Tibial nerve (tissue), 3 donors: ENCODE measurements around the gene CEP350.

Experiments used
- POLR2A ChIP-seq, 2 donors: fragments of 450-650 bp; IDR thresholded peaks; one replicate each; pipeline ENCODE4 v1.6.1; 2017; ENCODE audit warnings: antibody characterized with exemption in 2 of 2, mild to moderate bottlenecking in 2 of 2, moderate library complexity in 2 of 2
- TF ChIP-seq, protein P1 (sequence below), 5 experiments: fragments of 200-600 bp in 3 of 5; fragments of 450-650 bp in 2 of 5; sonication (generic) in 3 of 5; IDR thresholded peaks; one replicate each; pipeline ENCODE4 v1.5.1; 2016 to 2019; ENCODE audit warnings: antibody characterized with exemption in 5 of 5, mild to moderate bottlenecking in 3 of 5, moderate library complexity in 2 of 5

DNA sequence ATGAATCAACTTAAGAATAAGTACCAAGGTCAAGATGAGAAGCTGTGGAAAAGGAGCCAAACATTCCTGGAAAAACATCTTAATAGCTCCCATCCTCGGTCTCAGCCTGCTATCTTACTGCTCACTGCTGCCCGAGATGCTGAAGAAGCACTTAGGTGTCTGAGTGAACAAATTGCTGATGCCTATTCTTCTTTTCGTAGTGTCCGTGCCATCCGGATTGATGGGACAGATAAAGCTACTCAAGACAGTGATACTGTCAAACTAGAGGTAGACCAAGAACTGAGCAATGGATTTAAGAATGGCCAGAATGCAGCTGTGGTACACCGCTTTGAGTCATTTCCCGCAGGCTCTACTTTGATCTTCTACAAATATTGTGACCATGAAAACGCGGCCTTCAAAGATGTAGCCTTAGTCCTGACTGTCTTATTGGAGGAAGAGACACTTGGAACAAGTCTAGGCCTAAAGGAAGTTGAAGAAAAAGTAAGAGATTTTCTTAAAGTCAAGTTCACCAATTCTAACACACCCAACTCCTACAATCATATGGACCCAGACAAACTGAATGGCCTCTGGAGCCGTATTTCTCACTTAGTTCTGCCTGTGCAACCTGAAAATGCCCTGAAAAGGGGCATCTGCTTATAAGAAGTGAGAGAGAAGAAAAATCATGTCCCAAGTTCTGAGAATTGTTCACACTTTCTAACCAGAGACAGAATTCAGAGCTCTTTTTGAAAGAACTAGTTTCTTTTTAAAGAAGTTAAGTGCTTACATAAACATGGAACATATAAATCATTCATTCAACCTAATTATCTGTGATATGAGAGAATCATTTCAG, 36.8 kb upstream of the CEP350 start:
- TF ChIP-seq POLR2A (IDR thresholded peaks at IDR 0.05) = no peak
- TF ChIP-seq, protein P1, sequence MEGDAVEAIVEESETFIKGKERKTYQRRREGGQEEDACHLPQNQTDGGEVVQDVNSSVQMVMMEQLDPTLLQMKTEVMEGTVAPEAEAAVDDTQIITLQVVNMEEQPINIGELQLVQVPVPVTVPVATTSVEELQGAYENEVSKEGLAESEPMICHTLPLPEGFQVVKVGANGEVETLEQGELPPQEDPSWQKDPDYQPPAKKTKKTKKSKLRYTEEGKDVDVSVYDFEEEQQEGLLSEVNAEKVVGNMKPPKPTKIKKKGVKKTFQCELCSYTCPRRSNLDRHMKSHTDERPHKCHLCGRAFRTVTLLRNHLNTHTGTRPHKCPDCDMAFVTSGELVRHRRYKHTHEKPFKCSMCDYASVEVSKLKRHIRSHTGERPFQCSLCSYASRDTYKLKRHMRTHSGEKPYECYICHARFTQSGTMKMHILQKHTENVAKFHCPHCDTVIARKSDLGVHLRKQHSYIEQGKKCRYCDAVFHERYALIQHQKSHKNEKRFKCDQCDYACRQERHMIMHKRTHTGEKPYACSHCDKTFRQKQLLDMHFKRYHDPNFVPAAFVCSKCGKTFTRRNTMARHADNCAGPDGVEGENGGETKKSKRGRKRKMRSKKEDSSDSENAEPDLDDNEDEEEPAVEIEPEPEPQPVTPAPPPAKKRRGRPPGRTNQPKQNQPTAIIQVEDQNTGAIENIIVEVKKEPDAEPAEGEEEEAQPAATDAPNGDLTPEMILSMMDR (IDR thresholded peaks at IDR 0.05) = no peak
